A549 (cell line): ENCODE measurements around the gene PRKN. TPM values are rescaled to one million over a fixed set of nuclear protein-coding genes. Genes with fewer than 3 reads are reported as not detected.

ENCODE experiments used
- ATAC-seq, 2 experiments: fragments of 200-7000 bp in 1 of 2; fragments of >200 bp in 1 of 2; cut with Nextera tagmentation in 1 of 2; cut with Tn5 transposase in 1 of 2; 3 replicates each; pipeline versions ENCODE4 v1.8.0 to v1.9.1; 2018 to 2020; ENCODE audit warnings: mild to moderate bottlenecking in 1 of 2, moderate library complexity in 1 of 2
- CTCF ChIA-PET: fragments of 300-600 bp; sonication (Branson Sonifier 250); formaldehyde crosslinking; extraction: SDS; loops from one replicate; lab custom pipeline; 2021; ENCODE audit warnings: antibody characterized with exemption, inconsistent platforms; lab: Yijun Ruan, JAX
- POLR2A ChIA-PET: fragments of 350-600 bp; formaldehyde crosslinking; extraction: SDS; loops from one replicate; lab custom pipeline; 2021; ENCODE audit warnings: antibody characterized with exemption, inconsistent platforms; lab: Yijun Ruan, JAX
- DNase-seq, 2 experiments: peaks; one replicate each; pipeline versions ENCODE4 v3.0.0 to v3.0.0-alpha.2; 2011 to 2016; ENCODE audit warnings: low read depth in 1 of 2, low spot score in 1 of 2
- FAIRE-seq: peaks from 2 replicates; lab custom pipeline; 2011; peaks lifted over from hg19 to GRCh38; lab: Jason Lieb, UNC
- H3K27ac ChIP-seq, 2 experiments: fragments of >200 bp; sonication (Bioruptor Twin); formaldehyde crosslinking; 3 replicates each; pipeline ENCODE4 v1.5.1; 2016 to 2017
- H3K4me1 ChIP-seq: fragments of >200 bp; sonication (Bioruptor Twin); formaldehyde crosslinking; 3 replicates; pipeline ENCODE4 v1.6.1; 2016
- H3K4me2 ChIP-seq: fragments of >200 bp; sonication (Bioruptor Twin); formaldehyde crosslinking; 3 replicates; pipeline ENCODE4 v1.6.1; 2016
- H3K4me3 ChIP-seq: fragments of >200 bp; sonication (Bioruptor Twin); formaldehyde crosslinking; 3 replicates; pipeline ENCODE4 v1.5.1; 2016
- H3K9me3 ChIP-seq: fragments of >200 bp; sonication (Bioruptor Twin); formaldehyde crosslinking; 3 replicates; pipeline ENCODE4 v1.6.1; 2016
- BCL3 ChIP-seq: fragments of >200 bp; sonication (Bioruptor Twin); formaldehyde crosslinking; IDR thresholded peaks from 3 replicates; pipeline ENCODE4 v1.6.1; 2016
- BHLHE40 ChIP-seq: IDR thresholded peaks from 2 replicates; pipeline ENCODE4 v1.6.1; 2012; ENCODE audit warnings: low read depth, low read length, inconsistent platforms
- CBX2 ChIP-seq: fragments of 200-600 bp; sonication (generic); IDR thresholded peaks from 2 replicates; pipeline ENCODE4 v1.6.1; 2016; ENCODE audit warnings: low read depth, mild to moderate bottlenecking, borderline replicate concordance
- CHD2 ChIP-seq: fragments of 150-350 bp; IDR thresholded peaks from 2 replicates; pipeline ENCODE4 v1.6.1; 2014; ENCODE audit warnings: low read length; ENCODE audit not compliant: partially characterized antibody
- CHD4 ChIP-seq: fragments of 200-600 bp; sonication (generic); IDR thresholded peaks from 2 replicates; pipeline ENCODE4 v1.6.1; 2016; ENCODE audit warnings: antibody characterized with exemption, mild to moderate bottlenecking, borderline replicate concordance
- EHF ChIP-seq: fragments of 250-450 bp; sonication (Bioruptor Pico); IDR thresholded peaks from 2 replicates; pipeline ENCODE4 v1.5.0; 2020; ENCODE audit warnings: mild to moderate bottlenecking
- EHMT2 ChIP-seq: fragments of 200-600 bp; sonication (generic); IDR thresholded peaks from 2 replicates; pipeline ENCODE4 v1.6.1; 2016; ENCODE audit warnings: antibody characterized with exemption, low read depth, mild to moderate bottlenecking, moderate library complexity
- EP300 ChIP-seq, 2 experiments: fragments of >200 bp; sonication (Bioruptor Twin); formaldehyde crosslinking; IDR thresholded peaks; 2 replicates in 1 of 2; 3 replicates in 1 of 2; pipeline ENCODE4 v1.6.1; 2016 to 2017
- ESRRA ChIP-seq: fragments of 150-350 bp; IDR thresholded peaks from 2 replicates; pipeline ENCODE4 v1.6.1; 2014; ENCODE audit warnings: mild to moderate bottlenecking, low read length, borderline replicate concordance
- HDAC2 ChIP-seq: fragments of 200-600 bp; sonication (generic); IDR thresholded peaks from 2 replicates; pipeline ENCODE4 v1.6.1; 2016
- HES2 ChIP-seq: fragments of >200 bp; sonication (Bioruptor Twin); formaldehyde crosslinking; IDR thresholded peaks from 2 replicates; pipeline ENCODE4 v1.6.1; 2016
- HOXB13 ChIP-seq: fragments of 250-450 bp; sonication (Bioruptor Pico); IDR thresholded peaks from 2 replicates; pipeline ENCODE4 v1.5.0; 2020; ENCODE audit warnings: low read depth, mild to moderate bottlenecking, moderate library complexity
- JUN ChIP-seq, 2 experiments: fragments of >200 bp; sonication (Bioruptor Twin); formaldehyde crosslinking; IDR thresholded peaks; 2 replicates in 1 of 2; 3 replicates in 1 of 2; pipeline ENCODE4 v1.6.1; 2016 to 2017
- KDM1A ChIP-seq: fragments of 200-600 bp; sonication (generic); IDR thresholded peaks from 2 replicates; pipeline ENCODE4 v1.6.1; 2016; ENCODE audit warnings: low read depth, mild to moderate bottlenecking
- KDM5A ChIP-seq: fragments of 200-600 bp; sonication (generic); IDR thresholded peaks from 2 replicates; pipeline ENCODE4 v1.6.1; 2016; ENCODE audit warnings: antibody characterized with exemption, mild to moderate bottlenecking
- MAZ ChIP-seq: fragments of 150-350 bp; IDR thresholded peaks from 2 replicates; pipeline ENCODE4 v1.6.1; 2014; ENCODE audit warnings: antibody characterized with exemption, low read depth, low read length, borderline replicate concordance
- NFE2L2 ChIP-seq: fragments of 150-350 bp; conservative IDR thresholded peaks from 2 replicates; pipeline ENCODE4 v1.6.1; 2014; ENCODE audit warnings: low read length
- NR3C1 ChIP-seq: fragments of >200 bp; sonication (Bioruptor Twin); formaldehyde crosslinking; IDR thresholded peaks from 3 replicates; pipeline ENCODE4 v1.6.1; 2017
- PHF8 ChIP-seq: fragments of 200-600 bp; sonication (generic); IDR thresholded peaks from 2 replicates; pipeline ENCODE4 v1.6.1; 2016; ENCODE audit warnings: low read depth, mild to moderate bottlenecking, antibody characterized with exemption, moderate library complexity, borderline replicate concordance
- RCOR1 ChIP-seq: fragments of 150-350 bp; IDR thresholded peaks from 2 replicates; pipeline ENCODE4 v1.6.1; 2014; ENCODE audit warnings: antibody characterized with exemption, low read length, low read depth
- RFX5 ChIP-seq: fragments of 450-650 bp; IDR thresholded peaks from 2 replicates; pipeline ENCODE4 v1.7.1; 2014; ENCODE audit warnings: antibody characterized with exemption, mild to moderate bottlenecking, moderate library complexity
- SMC3 ChIP-seq: fragments of >200 bp; sonication (Bioruptor Twin); formaldehyde crosslinking; IDR thresholded peaks from 3 replicates; pipeline ENCODE4 v1.6.1; 2018; ENCODE audit warnings: inconsistent platforms
- USF2 ChIP-seq: fragments of 450-650 bp; IDR thresholded peaks from 2 replicates; pipeline ENCODE4 v1.6.1; 2014; ENCODE audit warnings: antibody characterized with exemption
- ZNF302 ChIP-seq: fragments of 250-450 bp; sonication (Bioruptor Pico); IDR thresholded peaks from 2 replicates; pipeline ENCODE4 v1.9.0; 2021; ENCODE audit warnings: inconsistent platforms, mild to moderate bottlenecking, moderate library complexity
- WGBS: methylation state at CpG from one replicate; pipeline ENCODE4 v1.1.6; 2017; ENCODE audit errors: missing lambda C conversion rate; 5-methylcytosine and 5-hydroxymethylcytosine counted together
- polyA plus RNA-seq, 4 experiments: library from polyadenylated mRNA; depleted of rRNA in 3 of 4; stranded (reverse); fragments of >200 nt; fragmentation: RNase III in 1 of 4; extraction: RNeasy Plus Mini Kit Qiagen cat#74134 plus additional on column Dnase treatment in 1 of 4; gene quantifications; 2 replicates in 3 of 4; 3 replicates in 1 of 4; pipeline ENCODE4 v1.2.3, GENCODE V29; 2011 to 2017
- TF ChIP-seq, protein P1 (sequence below): fragments of 150-350 bp; IDR thresholded peaks from 2 replicates; pipeline ENCODE4 v1.6.1; 2014; ENCODE audit warnings: low read depth, mild to moderate bottlenecking, low read length

PRKN gene
- polyA plus RNA-seq, 2 of the 4 experiments (the other 2 are of a cell fraction) = 0.36 to 0.39 TPM

- Histone ChIP-seq H3K4me3 (no peak overlapping the region), H3K4me1 (no peaks in the 10 kb centered on the region), H3K4me2 (no peak overlapping the region)
- 83% methylated on average over 4 of the region's 4 CpGs for WGBS
- no peak for DNase-seq
- no peak for TF ChIP-seq EP300 (IDR thresholded peaks at IDR 0.05)
- TF ChIP-seq NR3C1 = no peak
- no peak for TF ChIP-seq CHD4
- TF ChIP-seq KDM1A = no peak
- TF ChIP-seq USF2 = no peak
- TF ChIP-seq CHD2 = no peak
- no peak for TF ChIP-seq RCOR1
- TF ChIP-seq SMC3 = no peak
- TF ChIP-seq JUN (IDR thresholded peaks at IDR 0.05) = no peak
- TF ChIP-seq CBX2 = no peak
- no peak for TF ChIP-seq PHF8
- no peak for TF ChIP-seq HES2
- no peak for TF ChIP-seq EHMT2
- TF ChIP-seq, all 56 proteins: peak for 0
- FAIRE-seq (no peak), ATAC-seq (no peak)
- ChIA-PET POLR2A (no interaction called here), CTCF (interaction anchor here (1.9 kb wide), 1 partner anchor 9 kb away, joined by 4 read pairs; no protein-coding TSS in a partner anchor)
- H3K9me3 ChIP-seq = no peaks in the 10 kb centered on the region
- H3K27ac ChIP-seq = no peak overlapping the region
These were observed 694.9 kb downstream of the PRKN start for GRCh38 chr6:162032620-162033019.

- ChIA-PET POLR2A (no interaction called here), CTCF (interaction anchor here (1.1 kb wide), 1 partner anchor 11 kb away, joined by 4 read pairs; no protein-coding TSS in a partner anchor)
- Histone ChIP-seq H3K4me2 (no peak overlapping the region), H3K4me3 (no peak overlapping the region), H3K27ac (no peak overlapping the region), H3K4me1 (no peaks in the 10 kb centered on the region), H3K9me3 (no peaks in the 10 kb centered on the region)
- TF ChIP-seq HOXB13 (CRISPR knock-in tag) = no peak
- TF ChIP-seq HDAC2 = no peak
- no peak for TF ChIP-seq RFX5
- TF ChIP-seq, protein P1, sequence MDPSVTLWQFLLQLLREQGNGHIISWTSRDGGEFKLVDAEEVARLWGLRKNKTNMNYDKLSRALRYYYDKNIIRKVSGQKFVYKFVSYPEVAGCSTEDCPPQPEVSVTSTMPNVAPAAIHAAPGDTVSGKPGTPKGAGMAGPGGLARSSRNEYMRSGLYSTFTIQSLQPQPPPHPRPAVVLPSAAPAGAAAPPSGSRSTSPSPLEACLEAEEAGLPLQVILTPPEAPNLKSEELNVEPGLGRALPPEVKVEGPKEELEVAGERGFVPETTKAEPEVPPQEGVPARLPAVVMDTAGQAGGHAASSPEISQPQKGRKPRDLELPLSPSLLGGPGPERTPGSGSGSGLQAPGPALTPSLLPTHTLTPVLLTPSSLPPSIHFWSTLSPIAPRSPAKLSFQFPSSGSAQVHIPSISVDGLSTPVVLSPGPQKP = no peak
- TF ChIP-seq BCL3 = no peak
- TF ChIP-seq KDM1A = no peak
- no peak for TF ChIP-seq PHF8
- no peak for TF ChIP-seq ESRRA
- TF ChIP-seq SMC3 = no peak
- no peak for TF ChIP-seq KDM5A
- TF ChIP-seq USF2 = no peak
- TF ChIP-seq RCOR1 = no peak
- no peak for TF ChIP-seq MAZ
- TF ChIP-seq EHF (CRISPR knock-in tag) = no peak
- no peak for TF ChIP-seq NFE2L2
- TF ChIP-seq ZNF302 (CRISPR knock-in tag) = no peak
- TF ChIP-seq BHLHE40 = no peak
- 58% methylated on average over 7 of the region's 7 CpGs for WGBS
- no peak for ATAC-seq
- no peak for DNase-seq
- no peak for FAIRE-seq
These were observed 697.5 kb downstream of the PRKN start for GRCh38 chr6:162029873-162030576.
